Fibroblast of skin of left quadriceps (primary cell): Measurements from ENCODE around the gene CYREN.
"Not testable (repeated sequence)": the region's sequence is repeated elsewhere in the genome, so short reads cannot be mapped to it uniquely, and the experiment has no call there.

Experiments used
- DNase-seq, 2 experiments: peaks; one replicate each; pipeline ENCODE4 v3.0.0-alpha.2; 2013; ENCODE audit warnings: low read depth in 2 of 2

Gene CYREN

GRCh38 chr7:135159359-135160085 is 11.0 kb downstream of the CYREN start:
- no peak for DNase-seq

GRCh38 chr7:135158874-135159273 is 11.6 kb downstream of the CYREN start:
- DNase-seq, result no peak

GRCh38 chr7:135158141-135158655 is 12.3 kb downstream of the CYREN start:
- DNase-seq, result no peak

- no peak for DNase-seq
Observed at GRCh38 chr7:135156290-135156689, 14.2 kb downstream of the CYREN start.

GRCh38 chr7:135154734-135155133 is 15.8 kb downstream of the CYREN start:
- no peak for DNase-seq

GRCh38 chr7:135152442-135152841 is 18.1 kb downstream of the CYREN start:
- DNase-seq, result no peak

- DNase-seq, result no peak
Observed at GRCh38 chr7:135151533-135151932, 19.0 kb downstream of the CYREN start.

GRCh38 chr7:135151132-135151531 is 19.4 kb downstream of the CYREN start:
- DNase-seq, result no peak

- DNase-seq, result no peak
Observed at GRCh38 chr7:135150072-135150782, 20.3 kb downstream of the CYREN start.

- DNase-seq, result no peak
Observed at GRCh38 chr7:135147899-135148721, 22.4 kb downstream of the CYREN start, which contains the start of gene TMEM140. Gene TMEM140 (plus strand): TSS chr7:135148072. CDS start chr7:135164442, 16,370 bp downstream.

- DNase-seq, result no peak
Observed at GRCh38 chr7:135147341-135147898, 23.1 kb downstream of the CYREN start.

GRCh38 chr7:135143885-135144668 is 26.4 kb downstream of the CYREN start:
- no peak for DNase-seq

- no peak for DNase-seq
Observed at GRCh38 chr7:135129579-135129978, 40.9 kb downstream of the CYREN start.

- no peak for DNase-seq
Observed at GRCh38 chr7:135128931-135129330, 41.6 kb downstream of the CYREN start.

- DNase-seq, result not testable (repeated sequence)
Observed at GRCh38 chr7:135124631-135125030, 45.9 kb downstream of the CYREN start.

- no peak for DNase-seq
Observed at GRCh38 chr7:135121868-135122267, 48.6 kb downstream of the CYREN start.

- DNase-seq, result no peak
Observed at GRCh38 chr7:135117096-135117495, 53.4 kb downstream of the CYREN start.
